Gastrocnemius medialis (tissue), 4 donors: ENCODE data around the gene ROR1. TPM values are rescaled to one million over a fixed set of nuclear protein-coding genes. Genes with fewer than 3 reads are reported as not detected.

Experiments used
- ATAC-seq, 2 donors: fragments of 150-250 bp; one replicate each; pipeline ENCODE4 v1.9.1; 2016
- DNase-seq, 2 donors: peaks; one replicate each; pipeline ENCODE4 v3.0.0-alpha.2; 2019
- H3K27ac ChIP-seq, 4 donors: fragments of 200-600 bp; sonication (generic); 1 replicate in 1 of 4; 2 replicates in 3 of 4; pipeline ENCODE4 v1.5.1; 2016 to 2018; ENCODE audit warnings: mild to moderate bottlenecking in 2 of 4, moderate library complexity in 1 of 4
- H3K27me3 ChIP-seq, 3 donors: fragments of 200-600 bp; sonication (generic) in 2 of 3; 1 replicate in 1 of 3; 2 replicates in 2 of 3; pipeline versions ENCODE4 v1.5.1 to v1.6.0; 2016 to 2019; ENCODE audit warnings: mild to moderate bottlenecking in 1 of 3, moderate library complexity in 1 of 3
- H3K36me3 ChIP-seq, 2 donors: fragments of 200-600 bp; sonication (generic) in 1 of 2; one replicate each; pipeline ENCODE4 v1.5.1; 2017 to 2018
- H3K4me1 ChIP-seq, 2 donors: fragments of 200-600 bp; sonication (generic) in 1 of 2; one replicate each; pipeline ENCODE4 v1.5.1; 2016 to 2017; ENCODE audit warnings: mild to moderate bottlenecking in 2 of 2
- H3K4me3 ChIP-seq, 4 donors: fragments of 200-600 bp; sonication (generic) in 3 of 4; 1 replicate in 1 of 4; 2 replicates in 3 of 4; pipeline ENCODE4 v1.5.1; 2016 to 2019; ENCODE audit warnings: mild to moderate bottlenecking in 2 of 4
- H3K9me3 ChIP-seq, 3 donors: fragments of 200-600 bp; sonication (generic) in 2 of 3; 1 replicate in 1 of 3; 2 replicates in 2 of 3; pipeline ENCODE4 v1.5.1; 2016 to 2019
- POLR2A ChIP-seq, 2 donors: fragments of 450-650 bp; IDR thresholded peaks; one replicate each; pipeline ENCODE4 v1.6.1; 2017; ENCODE audit warnings: antibody characterized with exemption in 2 of 2, mild to moderate bottlenecking in 2 of 2, moderate library complexity in 2 of 2
- in situ Hi-C, 4 donors: fragments of 200-750 bp; cut with MboI; loops; one replicate each; pipeline versions ENCODE4 v1.15.0 to v1.8.0; 2017; ENCODE audit warnings: low sequenced_read_pairs in 4 of 4
- intact Hi-C: fragments of 100-400 bp; cut with DNase I; formaldehyde crosslinking; loops from one replicate; pipeline ENCODE4 v1.15.1; 2023; ENCODE audit warnings: low total_unique reads
- total RNA-seq, 4 donors: library from RNA; depleted of rRNA; stranded (reverse); fragments of >200 nt; gene quantifications; one replicate each; pipeline versions ENCODE4 v1.1.0 to v1.2.3, GENCODE V29; 2016
- TF ChIP-seq, protein P1 (sequence below), 5 experiments: fragments of 450-650 bp in 3 of 5; fragments of 200-600 bp in 2 of 5; sonication (generic) in 2 of 5; IDR thresholded peaks in 4 of 5; conservative IDR thresholded peaks in 1 of 5; 1 replicate in 4 of 5; 2 replicates in 1 of 5; pipeline ENCODE4 v1.5.1; 2016 to 2019; ENCODE audit warnings: antibody characterized with exemption in 5 of 5, mild to moderate bottlenecking in 3 of 5, moderate library complexity in 3 of 5

The ROR1 gene
- total RNA-seq, 4 donors from 2014 or later, result 2.5 to 4.3 (median 3.6) TPM

- H3K27me3 ChIP-seq, result no peaks in the 10 kb centered on the region
- no peak for ATAC-seq
- H3K36me3 ChIP-seq, result no peaks in the 10 kb centered on the region
- TF ChIP-seq, protein P1, sequence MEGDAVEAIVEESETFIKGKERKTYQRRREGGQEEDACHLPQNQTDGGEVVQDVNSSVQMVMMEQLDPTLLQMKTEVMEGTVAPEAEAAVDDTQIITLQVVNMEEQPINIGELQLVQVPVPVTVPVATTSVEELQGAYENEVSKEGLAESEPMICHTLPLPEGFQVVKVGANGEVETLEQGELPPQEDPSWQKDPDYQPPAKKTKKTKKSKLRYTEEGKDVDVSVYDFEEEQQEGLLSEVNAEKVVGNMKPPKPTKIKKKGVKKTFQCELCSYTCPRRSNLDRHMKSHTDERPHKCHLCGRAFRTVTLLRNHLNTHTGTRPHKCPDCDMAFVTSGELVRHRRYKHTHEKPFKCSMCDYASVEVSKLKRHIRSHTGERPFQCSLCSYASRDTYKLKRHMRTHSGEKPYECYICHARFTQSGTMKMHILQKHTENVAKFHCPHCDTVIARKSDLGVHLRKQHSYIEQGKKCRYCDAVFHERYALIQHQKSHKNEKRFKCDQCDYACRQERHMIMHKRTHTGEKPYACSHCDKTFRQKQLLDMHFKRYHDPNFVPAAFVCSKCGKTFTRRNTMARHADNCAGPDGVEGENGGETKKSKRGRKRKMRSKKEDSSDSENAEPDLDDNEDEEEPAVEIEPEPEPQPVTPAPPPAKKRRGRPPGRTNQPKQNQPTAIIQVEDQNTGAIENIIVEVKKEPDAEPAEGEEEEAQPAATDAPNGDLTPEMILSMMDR (IDR thresholded peaks at IDR 0.05 in 4 of 5, conservative IDR thresholded peaks at IDR 0.05 in 1 of 5), result no peak
- TF ChIP-seq POLR2A (IDR thresholded peaks at IDR 0.05), result no peak
- intact Hi-C loops, result no loop called here
- no peaks in the 10 kb centered on the region for H3K9me3 ChIP-seq
- no peak overlapping the region for H3K4me3 ChIP-seq
- no peak overlapping the region for H3K27ac ChIP-seq
- DNase-seq, result no peak
- in situ Hi-C loops, result no loop called here
- H3K4me1 ChIP-seq, result peaks cover 0 to 2% of the 10 kb centered on the region in 2 donors
Measured at GRCh38 chr1:63873751-63874150, 99.9 kb downstream of the ROR1 start.

DNA sequence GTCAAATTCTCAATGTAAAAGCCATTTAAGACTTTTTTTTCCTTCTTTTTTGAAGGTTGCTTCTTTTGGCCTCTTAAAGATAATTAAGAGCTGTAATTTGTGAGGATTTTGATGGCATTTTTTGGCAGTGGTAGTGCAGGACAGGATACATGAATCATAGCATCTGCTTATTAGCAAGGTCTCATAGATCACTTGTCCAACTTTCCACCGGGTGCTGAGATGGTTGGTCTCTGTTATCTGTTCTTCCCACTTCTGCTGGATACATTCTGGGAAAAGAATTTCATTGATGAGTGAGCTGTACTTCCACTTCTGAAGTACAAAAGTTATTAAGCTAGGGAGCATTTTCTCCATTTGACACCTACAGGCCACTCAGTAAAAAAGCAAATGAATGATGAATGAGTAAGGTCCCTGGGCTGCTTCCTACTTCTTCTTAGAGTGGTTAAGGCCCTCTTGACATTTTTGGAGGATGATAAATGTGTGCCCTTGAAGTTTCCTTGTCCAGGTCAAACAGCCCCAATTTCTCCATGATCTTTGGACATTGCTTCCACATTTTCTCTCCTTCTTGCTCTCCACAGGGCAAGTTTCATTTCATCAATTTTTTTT lies 100.6 kb downstream of the ROR1 start:
- H3K9me3 ChIP-seq, result no peaks in the 10 kb centered on the region
- no peaks in the 10 kb centered on the region for H3K36me3 ChIP-seq
- no peak for TF ChIP-seq POLR2A (IDR thresholded peaks at IDR 0.05)
- TF ChIP-seq, protein P1 (IDR thresholded peaks at IDR 0.05 in 4 of 5, conservative IDR thresholded peaks at IDR 0.05 in 1 of 5), result no peak
- H3K4me3 ChIP-seq, result no peak overlapping the region
- no peaks in the 10 kb centered on the region for H3K4me1 ChIP-seq
- no peaks in the 10 kb centered on the region for H3K27me3 ChIP-seq
- no peak for ATAC-seq
- no peak overlapping the region for H3K27ac ChIP-seq
- no peak for DNase-seq
- intact Hi-C loops, result no loop called here
- in situ Hi-C loops, result no loop called here

DNA sequence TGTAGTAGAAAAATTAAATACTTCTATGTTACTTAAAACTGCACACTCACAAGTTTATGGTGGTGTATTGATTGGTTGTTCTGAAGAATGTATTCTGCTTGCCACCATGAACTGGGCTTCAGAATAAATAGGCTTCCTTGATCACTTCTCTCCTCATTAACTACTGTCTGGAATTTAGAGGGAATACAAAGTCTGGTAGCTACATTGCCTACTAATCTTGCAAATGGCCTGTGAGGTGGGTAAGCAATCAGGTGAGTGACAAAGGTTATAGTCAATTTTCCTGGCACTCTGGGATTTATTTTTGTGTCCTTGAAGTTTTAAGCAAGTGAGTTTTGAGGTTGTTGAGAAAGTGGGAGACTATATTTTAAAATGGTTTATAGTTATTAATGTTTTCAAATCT lies 101.8 kb downstream of the ROR1 start:
- no peak overlapping the region for H3K4me3 ChIP-seq
- no peak overlapping the region for H3K27ac ChIP-seq
- H3K27me3 ChIP-seq, result no peaks in the 10 kb centered on the region
- no peaks in the 10 kb centered on the region for H3K4me1 ChIP-seq
- ATAC-seq (no peak), DNase-seq (no peak)
- in situ Hi-C loops (no loop called here), intact Hi-C loops (no loop called here)
- no peaks in the 10 kb centered on the region for H3K36me3 ChIP-seq
- TF ChIP-seq POLR2A (IDR thresholded peaks at IDR 0.05), result no peak
- TF ChIP-seq, protein P1 (IDR thresholded peaks at IDR 0.05 in 4 of 5, conservative IDR thresholded peaks at IDR 0.05 in 1 of 5), result no peak
- H3K9me3 ChIP-seq, result no peaks in the 10 kb centered on the region

DNA sequence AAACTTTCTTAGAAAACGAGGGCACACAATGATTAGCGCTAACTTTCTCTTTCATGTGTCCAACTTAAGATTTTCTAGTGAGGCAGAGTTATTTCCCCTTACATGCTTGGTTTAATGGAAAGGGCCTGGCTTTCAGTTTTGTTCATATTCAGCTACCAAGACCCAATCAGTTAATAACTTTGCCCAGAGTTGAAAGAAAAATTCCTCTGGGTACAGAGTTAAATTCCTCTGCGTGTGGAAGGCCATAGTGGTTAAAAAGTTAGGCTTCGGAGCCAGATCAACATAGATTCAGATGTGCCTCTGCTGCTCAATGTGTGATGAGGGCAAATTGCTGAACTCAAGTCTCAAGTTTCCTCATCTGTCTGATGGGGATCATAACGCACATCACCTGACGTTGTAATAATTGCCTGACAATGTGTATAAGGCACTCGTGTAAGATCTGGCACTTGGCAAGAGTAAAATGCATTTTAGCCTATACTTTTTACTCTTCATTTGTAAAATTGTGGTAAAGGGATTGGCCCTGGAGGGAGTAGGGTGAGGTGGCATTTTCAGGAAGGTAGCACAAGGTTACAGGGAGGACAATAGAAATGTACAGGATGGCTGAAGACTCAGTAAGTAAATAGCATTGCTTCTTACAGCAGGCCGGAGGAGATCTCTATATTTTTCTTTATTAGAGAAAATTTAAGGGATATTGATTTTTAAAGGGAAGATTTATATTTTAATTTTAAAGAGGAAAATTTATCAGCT lies 103.4 kb downstream of the ROR1 start:
- H3K27me3 ChIP-seq, result no peaks in the 10 kb centered on the region
- H3K36me3 ChIP-seq, result no peaks in the 10 kb centered on the region
- in situ Hi-C loops (no loop called here), intact Hi-C loops (no loop called here)
- H3K4me3 ChIP-seq, result no peak overlapping the region
- H3K27ac ChIP-seq, result no peak overlapping the region
- DNase-seq (no peak), ATAC-seq (no peak)
- no peaks in the 10 kb centered on the region for H3K9me3 ChIP-seq
- no peaks in the 10 kb centered on the region for H3K4me1 ChIP-seq
- TF ChIP-seq, protein P1 (IDR thresholded peaks at IDR 0.05 in 4 of 5, conservative IDR thresholded peaks at IDR 0.05 in 1 of 5), result no peak
- no peak for TF ChIP-seq POLR2A (IDR thresholded peaks at IDR 0.05)
